ENCODE measurements around the gene STK17B. TPM values are rescaled to one million over a fixed set of nuclear protein-coding genes. Genes with fewer than 3 reads are reported as not detected.

Gene STK17B
- total and polyA plus RNA-seq, 2 of the 13 experiments (the other 11 are each of a cell fraction or from before 2014, with no cell fraction given): 1.6 to 4.5 TPM

- H3K4me3 ChIP-seq (replicated peaks in 1 of 3; ENCODE audit: insufficient read depth in 1 of 3, low read depth in 2 of 3, low read length in 3 of 3): no peak overlapping the region
- H3K79me2 ChIP-seq (ENCODE audit: insufficient read depth, low read length): no peaks in the 10 kb centered on the region
- intact Hi-C loops (cut with micrococcal nuclease; ENCODE audit: unreplicated experiment) (no loop called here), in situ Hi-C loops (cut with HindIII; ENCODE audit: extremely low pct_ligation_motif_present, low pct_unique_long_range_greater_than_20kb) (no loop called here)
- H2AFZ ChIP-seq (ENCODE audit: low read length): no peak overlapping the region
- H3K27me3 ChIP-seq (ENCODE audit: control insufficient read depth in 1 of 2, insufficient read depth in 2 of 2, low read length in 2 of 2): 0 out of 5 replicates have a peak, but pooled peaks cover 0 to 4% of the 10 kb centered on the region in 2 experiments
- ChIA-PET POLR2A (no interaction called here), CTCF (ENCODE audit: low intra/inter-chr PET ratio, low total read pairs) (no interaction called here)
- TF ChIP-seq EEA1 (CRISPR knock-in tag; IDR thresholded peaks at IDR 0.05; ENCODE audit: borderline replicate concordance) (no peak), PRDM4 (CRISPR knock-in tag; IDR thresholded peaks at IDR 0.05; ENCODE audit: borderline replicate concordance) (no peak), GATAD2A (CRISPR knock-in tag; IDR thresholded peaks at IDR 0.05) (no peak), ZNF446 (CRISPR knock-in tag; IDR thresholded peaks at IDR 0.05) (no peak), ZNF547 (CRISPR knock-in tag; IDR thresholded peaks at IDR 0.05) (no peak), NFATC3 (CRISPR knock-in tag; IDR thresholded peaks at IDR 0.05) (no peak), MYPOP (CRISPR knock-in tag; IDR thresholded peaks at IDR 0.05) (no peak), REL (CRISPR knock-in tag; conservative IDR thresholded peaks at IDR 0.05) (no peak), ZNF205 (CRISPR knock-in tag; IDR thresholded peaks at IDR 0.05) (no peak)
- no peak overlapping the region for H3K9ac ChIP-seq (ENCODE audit: insufficient read depth, low read depth, low read length)
- no TSS peak for BruUV-seq (replicated peaks)
- DNase-seq (ENCODE audit: low spot score) (no peak), ATAC-seq (no peak), FAIRE-seq (no peak)
- H3K4me2 ChIP-seq (ENCODE audit: low read depth, low read length): no peak overlapping the region
- H4K20me1 ChIP-seq (ENCODE audit: insufficient read depth, low read length): no peaks in the 10 kb centered on the region
- no peak overlapping the region for H3K27ac ChIP-seq (ENCODE audit: extremely low read length, insufficient read depth, low read length)
- H3K9me3 ChIP-seq (ENCODE audit: low read length): no peaks in the 10 kb centered on the region
- 3% methylated on average over 1 of the region's 1 CpG for WGBS (ENCODE audit: low lambda C conversion rate)
- H3K4me1 ChIP-seq (ENCODE audit: insufficient read depth, low read length): peaks cover 6% of the 10 kb centered on the region; the same call in 1 of the 2 replicates
- H3K36me3 ChIP-seq (replicated peaks in 1 of 2; ENCODE audit: control insufficient read depth in 1 of 2, insufficient read depth in 2 of 2, low read length in 2 of 2): no peaks in the 10 kb centered on the region
Observed at GRCh38 chr2:196108604-196109003, 62.8 kb downstream of the STK17B start.

Data from HepG2 (cell line).